Measurements from ENCODE around the gene SBK1.

GRCh38 chr16:28303132-28303531 is 10.8 kb downstream of the SBK1 start:
- TF ChIP-seq, protein P1, sequence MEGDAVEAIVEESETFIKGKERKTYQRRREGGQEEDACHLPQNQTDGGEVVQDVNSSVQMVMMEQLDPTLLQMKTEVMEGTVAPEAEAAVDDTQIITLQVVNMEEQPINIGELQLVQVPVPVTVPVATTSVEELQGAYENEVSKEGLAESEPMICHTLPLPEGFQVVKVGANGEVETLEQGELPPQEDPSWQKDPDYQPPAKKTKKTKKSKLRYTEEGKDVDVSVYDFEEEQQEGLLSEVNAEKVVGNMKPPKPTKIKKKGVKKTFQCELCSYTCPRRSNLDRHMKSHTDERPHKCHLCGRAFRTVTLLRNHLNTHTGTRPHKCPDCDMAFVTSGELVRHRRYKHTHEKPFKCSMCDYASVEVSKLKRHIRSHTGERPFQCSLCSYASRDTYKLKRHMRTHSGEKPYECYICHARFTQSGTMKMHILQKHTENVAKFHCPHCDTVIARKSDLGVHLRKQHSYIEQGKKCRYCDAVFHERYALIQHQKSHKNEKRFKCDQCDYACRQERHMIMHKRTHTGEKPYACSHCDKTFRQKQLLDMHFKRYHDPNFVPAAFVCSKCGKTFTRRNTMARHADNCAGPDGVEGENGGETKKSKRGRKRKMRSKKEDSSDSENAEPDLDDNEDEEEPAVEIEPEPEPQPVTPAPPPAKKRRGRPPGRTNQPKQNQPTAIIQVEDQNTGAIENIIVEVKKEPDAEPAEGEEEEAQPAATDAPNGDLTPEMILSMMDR (IDR thresholded peaks at IDR 0.05) = no peak
- TF ChIP-seq POLR2A (IDR thresholded peaks at IDR 0.05) (no peak), POLR2AphosphoS5 (IDR thresholded peaks at IDR 0.05) (no peak)

All from transverse colon (tissue), 4 donors.